Hepatocyte (in vitro differentiated cells): ENCODE results near the gene FEM1A. TPM values are rescaled to one million over a fixed set of nuclear protein-coding genes. Genes with fewer than 3 reads are reported as not detected.

Source experiments
- DNase-seq: peaks from one replicate; pipeline ENCODE4 v3.0.0-alpha.2; 2016; ENCODE audit warnings: low spot score
- H2AFZ ChIP-seq: fragments of 200-600 bp; sonication (generic); 2 replicates; pipeline ENCODE4 v1.6.0; 2016; ENCODE audit warnings: antibody characterized with exemption, mild to moderate bottlenecking
- H3K27ac ChIP-seq: fragments of 200-600 bp; sonication (generic); 2 replicates; pipeline ENCODE4 v1.5.1; 2016; ENCODE audit warnings: mild to moderate bottlenecking
- H3K27me3 ChIP-seq: fragments of 200-600 bp; sonication (generic); 2 replicates; pipeline ENCODE4 v1.6.1; 2016
- H3K36me3 ChIP-seq: fragments of 200-600 bp; sonication (generic); replicated peaks from 2 replicates; pipeline ENCODE4 v1.5.1; 2016; ENCODE audit warnings: low read depth; ENCODE audit not compliant: insufficient read depth
- H3K4me1 ChIP-seq: fragments of 200-600 bp; sonication (generic); 2 replicates; pipeline ENCODE4 v1.5.1; 2016; ENCODE audit warnings: mild to moderate bottlenecking, moderate library complexity; ENCODE audit not compliant: insufficient read depth
- H3K4me2 ChIP-seq: fragments of 200-600 bp; sonication (generic); 2 replicates; pipeline ENCODE4 v1.6.0; 2016
- H3K4me3 ChIP-seq: fragments of 200-600 bp; sonication (generic); 2 replicates; pipeline ENCODE4 v1.5.1; 2016; ENCODE audit warnings: mild to moderate bottlenecking
- H3K79me2 ChIP-seq: fragments of 200-600 bp; sonication (generic); 2 replicates; pipeline ENCODE4 v1.6.0; 2017; ENCODE audit warnings: mild to moderate bottlenecking
- H3K9me2 ChIP-seq: fragments of 200-600 bp; sonication (generic); replicated peaks from 2 replicates; pipeline ENCODE4 v1.6.0; 2017; ENCODE audit warnings: mild to moderate bottlenecking; ENCODE audit not compliant: insufficient read depth
- H3K9me3 ChIP-seq: fragments of 200-600 bp; sonication (generic); 2 replicates; pipeline ENCODE4 v1.5.1; 2016; ENCODE audit warnings: low read depth, mild to moderate bottlenecking
- H4K20me1 ChIP-seq: fragments of 200-600 bp; sonication (generic); 2 replicates; pipeline ENCODE4 v1.6.0; 2016; ENCODE audit warnings: mild to moderate bottlenecking; ENCODE audit not compliant: insufficient read depth, poor library complexity, severe bottlenecking
- EZH2 ChIP-seq: fragments of 200-600 bp; sonication (generic); IDR thresholded peaks from 2 replicates; pipeline ENCODE4 v1.6.1; 2016; ENCODE audit warnings: antibody characterized with exemption, mild to moderate bottlenecking, borderline replicate concordance
- EZH2phosphoT487 ChIP-seq: fragments of 200-600 bp; sonication (generic); IDR thresholded peaks from one replicate; pipeline ENCODE4 v1.6.1; 2018; ENCODE audit warnings: antibody characterized with exemption, mild to moderate bottlenecking, low read depth, moderate library complexity; ENCODE audit not compliant: unreplicated experiment, severe bottlenecking
- WGBS: methylation state at CpG from one replicate; pipeline ENCODE4 v1.1.6; 2016; ENCODE audit warnings: low lambda C conversion rate; ENCODE audit errors: missing lambda C conversion rate; 5-methylcytosine and 5-hydroxymethylcytosine counted together
- polyA plus RNA-seq: library from polyadenylated mRNA; unstranded; fragments of >200 nt; fragmentation: Nextera tagmentation; extraction: Ambion mirVana; gene quantifications from 2 replicates; pipeline ENCODE4 v1.2.1, GENCODE V29; 2016
- total RNA-seq: library from RNA; depleted of rRNA; stranded (reverse); fragments of >200 nt; gene quantifications from 2 replicates; pipeline ENCODE4 v1.2.3, GENCODE V29; 2014
- TF ChIP-seq, protein P1 (sequence below): fragments of 200-600 bp; sonication (generic); IDR thresholded peaks from 2 replicates; pipeline ENCODE4 v1.5.1; 2016; ENCODE audit warnings: antibody characterized with exemption, mild to moderate bottlenecking; ENCODE audit not compliant: poor library complexity

FEM1A gene
- total and polyA plus RNA-seq, 2 experiments from 2014 or later = 1.3 to 9.2 TPM

DNA sequence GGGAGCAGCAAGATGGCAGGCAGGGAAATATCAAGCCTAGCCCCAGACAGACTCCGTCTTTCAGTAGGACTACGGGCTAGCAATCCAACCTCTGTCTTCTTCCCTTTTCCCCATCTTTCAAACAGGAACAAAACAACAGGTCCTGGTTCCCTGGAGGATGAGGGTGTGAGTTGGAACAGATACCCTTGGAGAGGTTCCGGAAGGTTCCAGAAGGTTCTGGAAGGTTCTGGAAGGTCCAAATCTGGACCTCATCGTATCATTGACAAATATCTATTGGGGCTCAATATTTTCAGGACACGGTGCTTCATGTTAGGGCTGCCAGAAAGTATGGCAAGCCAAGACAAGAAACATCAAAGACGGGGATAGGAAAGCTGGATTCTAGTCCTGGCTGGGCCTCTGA is 28.5 kb upstream of the FEM1A start:
- Histone ChIP-seq H3K27me3 (no peaks in the 10 kb centered on the region), H2AFZ (no peak overlapping the region), H3K4me1 (peaks cover 7% of the 10 kb centered on the region), H4K20me1 (no peaks in the 10 kb centered on the region), H3K27ac (no peak overlapping the region), H3K9me2 (no peaks in the 10 kb centered on the region), H3K9me3 (no peaks in the 10 kb centered on the region), H3K79me2 (no peaks in the 10 kb centered on the region), H3K36me3 (no peaks in the 10 kb centered on the region), H3K4me2 (no peak overlapping the region), H3K4me3 (no peak overlapping the region)
- no peak for TF ChIP-seq EZH2
- TF ChIP-seq EZH2phosphoT487 = no peak
- TF ChIP-seq, protein P1, sequence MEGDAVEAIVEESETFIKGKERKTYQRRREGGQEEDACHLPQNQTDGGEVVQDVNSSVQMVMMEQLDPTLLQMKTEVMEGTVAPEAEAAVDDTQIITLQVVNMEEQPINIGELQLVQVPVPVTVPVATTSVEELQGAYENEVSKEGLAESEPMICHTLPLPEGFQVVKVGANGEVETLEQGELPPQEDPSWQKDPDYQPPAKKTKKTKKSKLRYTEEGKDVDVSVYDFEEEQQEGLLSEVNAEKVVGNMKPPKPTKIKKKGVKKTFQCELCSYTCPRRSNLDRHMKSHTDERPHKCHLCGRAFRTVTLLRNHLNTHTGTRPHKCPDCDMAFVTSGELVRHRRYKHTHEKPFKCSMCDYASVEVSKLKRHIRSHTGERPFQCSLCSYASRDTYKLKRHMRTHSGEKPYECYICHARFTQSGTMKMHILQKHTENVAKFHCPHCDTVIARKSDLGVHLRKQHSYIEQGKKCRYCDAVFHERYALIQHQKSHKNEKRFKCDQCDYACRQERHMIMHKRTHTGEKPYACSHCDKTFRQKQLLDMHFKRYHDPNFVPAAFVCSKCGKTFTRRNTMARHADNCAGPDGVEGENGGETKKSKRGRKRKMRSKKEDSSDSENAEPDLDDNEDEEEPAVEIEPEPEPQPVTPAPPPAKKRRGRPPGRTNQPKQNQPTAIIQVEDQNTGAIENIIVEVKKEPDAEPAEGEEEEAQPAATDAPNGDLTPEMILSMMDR = no peak
- no peak for DNase-seq
- 85% methylated on average over 6 of the region's 6 CpGs for WGBS

DNA sequence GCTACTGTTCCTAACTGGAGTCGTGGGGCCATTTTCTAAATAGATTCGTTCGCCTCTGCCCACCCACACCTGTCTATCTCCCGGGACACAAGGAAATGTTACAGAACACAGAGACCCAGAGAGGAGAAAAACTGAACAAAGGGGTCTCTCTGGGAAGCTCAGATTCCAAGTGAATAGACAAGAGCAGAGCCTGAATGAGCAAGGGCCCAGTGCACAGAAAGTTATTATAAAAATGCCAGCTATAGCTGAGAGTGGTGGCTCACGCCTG is 27.2 kb upstream of the FEM1A start:
- Histone ChIP-seq H3K9me2 (no peaks in the 10 kb centered on the region), H3K27ac (no peak overlapping the region), H4K20me1 (no peaks in the 10 kb centered on the region), H3K36me3 (no peaks in the 10 kb centered on the region), H3K79me2 (no peaks in the 10 kb centered on the region), H3K4me3 (no peak overlapping the region), H2AFZ (no peak overlapping the region), H3K27me3 (no peaks in the 10 kb centered on the region), H3K9me3 (no peaks in the 10 kb centered on the region), H3K4me2 (no peak overlapping the region), H3K4me1 (peaks cover 7% of the 10 kb centered on the region)
- WGBS = 59% methylated on average over 5 of the region's 5 CpGs
- no peak for DNase-seq
- no peak for TF ChIP-seq EZH2phosphoT487
- no peak for TF ChIP-seq EZH2
- TF ChIP-seq, protein P1 = no peak

DNA sequence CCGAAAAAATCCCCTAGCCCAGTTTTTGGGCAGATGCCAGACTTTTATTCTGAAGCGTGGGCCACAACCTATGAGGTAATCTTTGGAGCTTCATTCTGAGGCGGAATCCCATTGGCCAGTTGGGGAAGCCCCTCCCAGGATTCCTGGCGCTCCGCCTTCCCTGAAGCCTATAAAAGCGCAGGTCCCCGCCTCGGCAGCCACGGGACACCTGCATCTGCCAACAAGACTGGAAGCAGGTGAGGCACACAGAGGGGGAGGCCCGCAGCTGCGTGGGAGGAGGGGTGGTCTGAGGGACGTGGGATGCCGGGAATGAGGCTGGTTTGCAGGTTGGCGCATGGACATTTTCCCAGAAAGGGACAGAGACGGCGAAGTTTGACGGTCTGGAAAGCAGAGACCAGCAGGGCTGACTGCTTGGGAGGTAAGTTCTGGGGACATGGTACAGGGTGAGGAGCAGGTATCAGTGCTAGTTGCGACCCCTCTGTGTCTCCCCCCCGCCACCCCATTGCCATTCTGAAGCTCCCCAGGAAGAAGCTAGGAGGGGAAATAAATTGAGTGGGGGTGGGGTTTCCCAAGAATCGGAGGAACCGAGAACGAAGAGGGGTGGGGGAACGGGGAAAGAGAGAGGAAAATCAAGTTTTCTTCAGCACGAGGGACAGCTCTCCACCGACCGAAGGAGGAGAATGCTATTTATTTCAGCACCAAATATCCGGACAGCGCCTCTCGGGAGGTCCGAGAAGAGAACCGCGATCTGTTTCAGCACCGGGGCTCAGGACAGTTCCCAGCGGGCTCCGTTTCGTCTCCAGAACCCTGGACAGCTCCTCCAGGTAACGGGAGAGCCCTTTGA is 22.4 kb upstream of the FEM1A start:
- TF ChIP-seq EZH2 = no peak
- Histone ChIP-seq H3K9me3 (no peaks in the 10 kb centered on the region), H3K4me1 (no peaks in the 10 kb centered on the region), H3K36me3 (no peaks in the 10 kb centered on the region), H4K20me1 (no peaks in the 10 kb centered on the region), H3K27me3 (no peaks in the 10 kb centered on the region), H3K9me2 (no peaks in the 10 kb centered on the region), H3K27ac (no peak overlapping the region), H2AFZ (no peak overlapping the region), H3K4me2 (no peak overlapping the region), H3K79me2 (no peaks in the 10 kb centered on the region), H3K4me3 (no peak overlapping the region)
- WGBS = 19% methylated on average over 37 of the region's 37 CpGs
- peak; percentile 96 for DNase-seq

DNA sequence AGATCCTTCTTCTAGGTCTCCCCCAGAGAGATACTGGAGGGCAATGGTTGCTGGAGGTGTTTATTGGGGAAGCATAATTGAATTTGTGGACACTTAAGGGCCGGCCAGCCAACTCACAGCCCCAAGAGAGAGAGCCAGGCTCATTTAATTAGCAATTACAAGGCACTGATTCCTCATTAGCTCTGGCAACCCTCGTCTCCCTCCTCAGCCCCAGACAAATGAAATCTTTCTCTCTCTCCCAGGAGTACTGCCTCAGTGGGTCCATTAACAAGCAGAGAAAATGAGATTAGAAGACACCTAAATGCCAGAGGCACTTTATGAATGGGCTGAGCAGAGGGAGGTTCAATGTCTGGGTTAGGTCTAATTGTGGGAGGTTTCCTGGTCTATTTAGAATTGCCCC is 19.0 kb upstream of the FEM1A start:
- Histone ChIP-seq H3K36me3 (no peaks in the 10 kb centered on the region), H3K27ac (no peak overlapping the region), H3K9me3 (no peaks in the 10 kb centered on the region), H3K79me2 (no peaks in the 10 kb centered on the region), H2AFZ (no peak overlapping the region), H3K4me3 (no peak overlapping the region), H3K27me3 (no peaks in the 10 kb centered on the region), H3K4me1 (no peaks in the 10 kb centered on the region), H4K20me1 (no peaks in the 10 kb centered on the region), H3K9me2 (no peaks in the 10 kb centered on the region), H3K4me2 (no peak overlapping the region)
- WGBS = 50% methylated on average over 2 of the region's 2 CpGs
- DNase-seq = no peak
- TF ChIP-seq, protein P1 = no peak
- no peak for TF ChIP-seq EZH2
- TF ChIP-seq EZH2phosphoT487 = no peak
